Measurements from ENCODE around the gene RIC1. TPM values are rescaled to one million over a fixed set of nuclear protein-coding genes. Genes with fewer than 3 reads are reported as not detected.

RIC1 gene
- total and polyA plus RNA-seq, 2 of the 4 experiments (the other 2 are of a cell fraction), result 28.8 to 76.9 TPM

- ChIA-PET CTCF (no interaction called here), POLR2A (ENCODE audit: unreplicated experiment) (no interaction called here)
- Histone ChIP-seq H4K20me1 (ENCODE audit: insufficient read depth, low read length) (peaks cover 32% of the 10 kb centered on the region), H3K4me1 (ENCODE audit: control insufficient read depth, insufficient read depth, low read length) (peaks cover 17% of the 10 kb centered on the region), H4K8ac (ENCODE audit: low read depth in 2 of 2, low read length in 2 of 2) (peak overlapping the region in 1 of 2 experiments; percentile 25; a peak in 1 of 4 replicates), H3K56ac (ENCODE audit: extremely low read depth, insufficient read depth, low read length) (no peak overlapping the region), H3K9ac (ENCODE audit: low read depth, low read length) (no peak overlapping the region), H4K5ac (ENCODE audit: low read depth, low read length) (no peak overlapping the region), H3K4me2 (ENCODE audit: low read depth, low read length) (no peak overlapping the region), H3K23ac (ENCODE audit: low read depth, low read length) (no peak overlapping the region), H2AFZ (replicated peaks; ENCODE audit: low read length, poor library complexity) (no peak overlapping the region), H3K36me3 (ENCODE audit: control insufficient read depth, insufficient read depth, low read length) (peaks cover 4% of the 10 kb centered on the region), H3K14ac (replicated peaks; ENCODE audit: low read depth, low read length) (no peak overlapping the region), H3K27ac (ENCODE audit: insufficient read depth, low read length) (no peak overlapping the region), H3K4ac (ENCODE audit: low read depth, low read length) (no peak overlapping the region), H4K91ac (ENCODE audit: insufficient read depth, low read depth, low read length) (no peak overlapping the region), H2AK9ac (replicated peaks; ENCODE audit: low read depth, low read length, poor library complexity) (no peak overlapping the region), H3K4me3 (ENCODE audit: insufficient read depth, low read depth, low read length) (no peak overlapping the region), H2BK5ac (ENCODE audit: low read depth, low read length, poor library complexity, severe bottlenecking) (peak overlapping the region; percentile 91), H3K9me3 (ENCODE audit: control insufficient read depth, insufficient read depth, low read length) (no peaks in the 10 kb centered on the region; the same call in 1 of the 2 replicates), H3K27me3 (ENCODE audit: control insufficient read depth, insufficient read depth, low read length) (no peaks in the 10 kb centered on the region), H2BK15ac (ENCODE audit: low read depth, low read length) (no peak overlapping the region), H3K18ac (ENCODE audit: low read depth, low read length) (no peak overlapping the region), H2AK5ac (ENCODE audit: low read depth, low read length) (no peak overlapping the region), H3K9me1 (ENCODE audit: insufficient read depth, low read length) (peaks cover 9% of the 10 kb centered on the region), H2BK120ac (ENCODE audit: low read depth, low read length) (peak overlapping the region; percentile 50; the same call in 1 of the 2 replicates), H3K79me1 (ENCODE audit: low read depth in 1 of 2, low read length in 2 of 2) (peaks cover 18 to 59% of the 10 kb centered on the region in 2 experiments), H2BK20ac (ENCODE audit: low read depth, low read length) (no peak overlapping the region)
- no CpG with 5 or more reads among the region's 1 CpG for WGBS, 2 experiments (ENCODE audit: extremely low coverage in 2 of 2, insufficient read length in 1 of 2)
- dilution Hi-C loops (cut with HindIII; ENCODE audit: low sequenced_read_pairs, unreplicated experiment), result no loop called here
- TF ChIP-seq FOS (IDR thresholded peaks at IDR 0.05; ENCODE audit: low read depth, low read length), result no peak
- TF ChIP-seq MAFK (IDR thresholded peaks at IDR 0.05; ENCODE audit: low read depth, low read length), result no peak
- no peak for TF ChIP-seq SMC3 (IDR thresholded peaks at IDR 0.05; ENCODE audit: low read depth, low read length)
- TF ChIP-seq NFE2L2 (IDR thresholded peaks at IDR 0.05; ENCODE audit: low read depth, low read length), result no peak
- TF ChIP-seq CEBPB (IDR thresholded peaks at IDR 0.05; ENCODE audit: low read depth, low read length), result no peak
- no peak for TF ChIP-seq CTCF (conservative IDR thresholded peaks at IDR 0.05; ENCODE audit: low read depth, low read length)
- TF ChIP-seq MXI1 (IDR thresholded peaks at IDR 0.05; ENCODE audit: borderline replicate concordance, low read depth, low read length), result no peak
- no peak for TF ChIP-seq RAD21 (IDR thresholded peaks at IDR 0.05; ENCODE audit: low read length)
- no peak for TF ChIP-seq USF2 (IDR thresholded peaks at IDR 0.05; ENCODE audit: low read depth, low read length)
- no peak for TF ChIP-seq RFX5 (IDR thresholded peaks at IDR 0.05; ENCODE audit: low read depth, low read length)
- BruUV-seq (replicated peaks), result no TSS peak
- in situ Hi-C loops (cut with MboI; ENCODE audit: low sequenced_read_pairs), result no loop called here
- intact Hi-C loops (cut with micrococcal nuclease), result loop anchor here (10.0 kb wide), 1 partner anchor 53 kb away; no protein-coding TSS in a partner anchor
- DNase-seq, result no peak
- no peak for ATAC-seq (ENCODE audit: low read depth)
Measured at GRCh38 chr9:5698004-5698403, 69.1 kb downstream of the RIC1 start.
